B cell (primary cell): ENCODE results near the gene CD151. TPM values are rescaled to one million over a fixed set of nuclear protein-coding genes. Genes with fewer than 3 reads are reported as not detected.

Experiments
- ATAC-seq: fragments of 200-7000 bp; cut with Tn5 transposase; one replicate; pipeline ENCODE4 v1.10.0; 2021; ENCODE audit warnings: low read depth, mild to moderate bottlenecking, moderate number of reproducible peaks, moderate library complexity
- CTCF ChIA-PET: fragments of 350-600 bp; sonication (Branson Sonifier 250); formaldehyde crosslinking; loops from one replicate; lab custom pipeline; 2021; ENCODE audit warnings: antibody characterized with exemption, inconsistent platforms; lab: Charles Lee
- POLR2A ChIA-PET: fragments of 350-600 bp; sonication (Branson Sonifier 250); formaldehyde crosslinking; loops from one replicate; lab custom pipeline; 2021; ENCODE audit warnings: antibody characterized with exemption; lab: Charles Lee
- DNase-seq: peaks from one replicate; pipeline ENCODE4 v3.0.0; 2013
- H2AFZ ChIP-seq: 2 replicates; pipeline ENCODE4 v1.6.1; 2012; ENCODE audit warnings: mild to moderate bottlenecking, low read depth, low read length; ENCODE audit not compliant: insufficient read depth, poor library complexity, severe bottlenecking
- H3K27ac ChIP-seq, 2 donors: 1 replicate in 1 of 2; 2 replicates in 1 of 2; pipeline ENCODE4 v1.5.1; 2012 to 2013; ENCODE audit warnings: low read length in 2 of 2, mild to moderate bottlenecking in 2 of 2, moderate library complexity in 1 of 2
- H3K27me3 ChIP-seq, 4 experiments: fragments of 200-600 bp in 1 of 4; sonication (generic) in 1 of 4; replicated peaks in 1 of 4; 1 replicate in 2 of 4; 2 replicates in 2 of 4; pipeline versions ENCODE4 v1.6.1 to v1.7.0; 2013 to 2016; ENCODE audit warnings: low read length in 3 of 4, mild to moderate bottlenecking in 2 of 4, mixed read lengths in 1 of 4, moderate library complexity in 1 of 4; ENCODE audit not compliant: insufficient read depth in 4 of 4, control insufficient read depth in 3 of 4; ENCODE audit errors: control extremely low read depth in 1 of 4
- H3K36me3 ChIP-seq, 2 experiments: replicated peaks in 1 of 2; 1 replicate in 1 of 2; 2 replicates in 1 of 2; pipeline versions ENCODE4 v1.6.1 to v1.7.1; 2013; ENCODE audit warnings: low read length in 1 of 2; ENCODE audit not compliant: insufficient read depth in 2 of 2, control insufficient read depth in 1 of 2; ENCODE audit errors: control extremely low read depth in 1 of 2, extremely low read depth in 1 of 2
- H3K4me1 ChIP-seq, 2 donors: fragments of 200-600 bp in 1 of 2; sonication (generic) in 1 of 2; 1 replicate in 1 of 2; 2 replicates in 1 of 2; pipeline versions ENCODE4 v1.5.1 to v1.6.1; 2013 to 2017; ENCODE audit warnings: low read length in 2 of 2; ENCODE audit not compliant: control insufficient read depth in 2 of 2, insufficient read depth in 2 of 2
- H3K4me2 ChIP-seq: replicated peaks from 2 replicates; pipeline ENCODE3; 2012; ENCODE audit warnings: mild to moderate bottlenecking, low read depth, low read length; ENCODE audit not compliant: poor library complexity, severe bottlenecking
- H3K4me3 ChIP-seq, 5 experiments: fragments of 200-600 bp in 1 of 5; sonication (generic) in 1 of 5; 1 replicate in 3 of 5; 2 replicates in 2 of 5; pipeline versions ENCODE4 v1.5.1 to v1.7.0; 2011 to 2016; ENCODE audit warnings: low read length in 4 of 5, mild to moderate bottlenecking in 4 of 5, low read depth in 2 of 5, control low read depth in 1 of 5, moderate library complexity in 1 of 5; ENCODE audit not compliant: insufficient read depth in 1 of 5; ENCODE audit errors: control extremely low read depth in 1 of 5, extremely low read depth in 1 of 5
- H3K79me2 ChIP-seq: fragments of 200-600 bp; sonication (generic); one replicate; pipeline ENCODE4 v1.6.0; 2016; ENCODE audit warnings: low read length; ENCODE audit not compliant: control insufficient read depth, insufficient read depth
- H3K9ac ChIP-seq: fragments of 200-600 bp; sonication (generic); 2 replicates; pipeline ENCODE4 v1.6.1; 2017; ENCODE audit warnings: mild to moderate bottlenecking, low read length, moderate library complexity
- H3K9me3 ChIP-seq, 3 donors: one replicate each; pipeline versions ENCODE4 v1.6.1 to v1.7.1; 2013; ENCODE audit warnings: low read length in 2 of 3; ENCODE audit not compliant: control insufficient read depth in 2 of 3, insufficient read depth in 1 of 3; ENCODE audit errors: control extremely low read depth in 1 of 3
- H4K20me1 ChIP-seq: 2 replicates; pipeline ENCODE4 v1.6.0; 2012; ENCODE audit warnings: mild to moderate bottlenecking, low read length; ENCODE audit not compliant: insufficient read depth, control insufficient read depth, poor library complexity, severe bottlenecking
- H3K27ac Mint-ChIP-seq: one replicate; pipeline ENCODE4 v1.8.0; 2021; ENCODE audit warnings: mixed read lengths
- H3K27me3 Mint-ChIP-seq: one replicate; pipeline ENCODE4 v1.8.0; 2021; ENCODE audit warnings: mixed read lengths
- H3K4me1 Mint-ChIP-seq: one replicate; pipeline ENCODE4 v1.8.0; 2021; ENCODE audit warnings: mixed read lengths
- H3K4me3 Mint-ChIP-seq: one replicate; pipeline ENCODE4 v1.8.0; 2021; ENCODE audit warnings: mixed read lengths
- H3K9me3 Mint-ChIP-seq: one replicate; pipeline ENCODE4 v1.8.0; 2022; ENCODE audit warnings: mixed read lengths; ENCODE audit not compliant: insufficient read depth
- CTCF ChIP-seq: fragments of 200-600 bp; IDR thresholded peaks from one replicate; pipeline ENCODE4 v1.8.0; 2022; ENCODE audit warnings: antibody characterized with exemption, mild to moderate bottlenecking
- EZH2 ChIP-seq: IDR thresholded peaks from 2 replicates; pipeline ENCODE4 v1.6.1; 2012; ENCODE audit warnings: borderline replicate concordance, low read depth, mild to moderate bottlenecking, moderate library complexity, low read length; ENCODE audit not compliant: insufficient read depth, poor library complexity, severe bottlenecking
- WGBS: methylation state at CpG from one replicate; pipeline ENCODE4 v1.1.5; 2013; ENCODE audit warnings: missing lambda C conversion rate; ENCODE audit not compliant: insufficient coverage; 5-methylcytosine and 5-hydroxymethylcytosine counted together
- intact Hi-C: fragments of 100-400 bp; cut with micrococcal nuclease; formaldehyde crosslinking; loops from one replicate; pipeline ENCODE4 v1.10.0; 2022
- polyA plus RNA-seq: library from polyadenylated mRNA; depleted of rRNA; stranded (reverse); fragments of >200 nt; gene quantifications from 2 replicates; pipeline ENCODE4 v1.2.3, GENCODE V29; 2012
- total RNA-seq, 2 donors: library from RNA; stranded (reverse); fragments of 120-200 nt in 1 of 2; gene quantifications; 1 replicate in 1 of 2; 2 replicates in 1 of 2; pipeline versions ENCODE4 v1.2.3 to v1.2.4, GENCODE V29; 2013 to 2022

Gene CD151
- total and polyA plus RNA-seq, 2 donors (not counting 1 experiment from before 2014, with no cell fraction given): 24.4 to 25.5 TPM

- H3K27me3 ChIP-seq: no peaks in the 10 kb centered on the region
- no peak overlapping the region for H3K27ac Mint-ChIP-seq
- WGBS: 88% methylated on average over 23 of the region's 31 CpGs
- H2AFZ ChIP-seq: no peak overlapping the region
- H4K20me1 ChIP-seq: no peaks in the 10 kb centered on the region
- H3K27ac ChIP-seq: no peak overlapping the region
- H3K4me2 ChIP-seq: no peak overlapping the region
- H3K9ac ChIP-seq: no peak overlapping the region
- no peak overlapping the region for H3K4me3 Mint-ChIP-seq
- no peaks in the 10 kb centered on the region for H3K4me1 Mint-ChIP-seq
- no peaks in the 10 kb centered on the region for H3K4me1 ChIP-seq
- H3K9me3 ChIP-seq: no peaks in the 10 kb centered on the region
- no peaks in the 10 kb centered on the region for H3K27me3 Mint-ChIP-seq
- no peak overlapping the region for H3K4me3 ChIP-seq
- CTCF ChIA-PET: no interaction called here
- no peaks in the 10 kb centered on the region for H3K79me2 ChIP-seq
- DNase-seq: no peak
- intact Hi-C loops: no loop called here
- no peaks in the 10 kb centered on the region for H3K9me3 Mint-ChIP-seq
- H3K36me3 ChIP-seq: no peaks in the 10 kb centered on the region
- ATAC-seq: no peak
- POLR2A ChIA-PET: no interaction called here
- no peak for TF ChIP-seq EZH2
- no peak for TF ChIP-seq CTCF
Observed at GRCh38 chr11:859394-860131, 26.8 kb downstream of the CD151 start.

- H3K9ac ChIP-seq: no peak overlapping the region
- POLR2A ChIA-PET: no interaction called here
Observed at GRCh38 chr11:860234-861104, 27.7 kb downstream of the CD151 start.

More at GRCh38 chr11:860234-861104, 27.7 kb downstream of the CD151 start:
- H3K4me2 ChIP-seq: no peak overlapping the region
- Mint-ChIP-seq H3K27me3 (no peaks in the 10 kb centered on the region), H3K27ac (no peak overlapping the region), H3K4me3 (no peak overlapping the region), H3K4me1 (no peaks in the 10 kb centered on the region), H3K9me3 (no peaks in the 10 kb centered on the region)
- intact Hi-C loops: no loop called here
- H3K4me3 ChIP-seq: no peak overlapping the region
- ATAC-seq (no peak), DNase-seq (no peak)
- no peaks in the 10 kb centered on the region for H3K79me2 ChIP-seq
- no peak overlapping the region for H2AFZ ChIP-seq
- no peaks in the 10 kb centered on the region for H3K27me3 ChIP-seq
- no peaks in the 10 kb centered on the region for H4K20me1 ChIP-seq
- CTCF ChIA-PET: no interaction called here
- no peaks in the 10 kb centered on the region for H3K4me1 ChIP-seq
- H3K36me3 ChIP-seq: no peaks in the 10 kb centered on the region
- no peak overlapping the region for H3K27ac ChIP-seq
- 85% methylated on average over 19 of the region's 21 CpGs for WGBS
- no peaks in the 10 kb centered on the region for H3K9me3 ChIP-seq
- TF ChIP-seq CTCF (no peak), EZH2 (no peak)
